Astrocyte (in vitro differentiated cells and primary cell): Measurements from ENCODE around the gene MYO6.

Source experiments
- CTCF ChIP-seq: IDR thresholded peaks from 2 replicates; pipeline ENCODE4 v1.5.1; 2011; ENCODE audit warnings: low read depth, mild to moderate bottlenecking, inconsistent platforms, low read length, moderate library complexity; ENCODE audit not compliant: insufficient read depth
- EZH2 ChIP-seq: IDR thresholded peaks from 2 replicates; pipeline ENCODE4 v1.6.1; 2012; ENCODE audit warnings: mild to moderate bottlenecking, low read length, inconsistent platforms; ENCODE audit not compliant: insufficient read depth

GRCh38 chr6:75926293-75927168, 177.5 kb downstream of the MYO6 start:
- TF ChIP-seq CTCF (no peak), EZH2 (no peak)
